Thoracic aorta (tissue), 2 donors: ENCODE measurements around the gene NHERF1. TPM values are rescaled to one million over a fixed set of nuclear protein-coding genes. Genes with fewer than 3 reads are reported as not detected.

Source experiments
- ATAC-seq: fragments of 150-250 bp; one replicate; pipeline ENCODE4 v1.8.0; 2017; ENCODE audit warnings: low read depth; ENCODE audit not compliant: insufficient number of reproducible peaks, low FRiP score
- DNase-seq: peaks from one replicate; pipeline ENCODE4 v3.0.0-alpha.2; 2020; ENCODE audit warnings: low spot score
- H3K27ac ChIP-seq, 2 donors: fragments of 200-600 bp; sonication (generic); 1 replicate in 1 of 2; 2 replicates in 1 of 2; pipeline ENCODE4 v1.5.1; 2016; ENCODE audit warnings: mild to moderate bottlenecking in 2 of 2, moderate library complexity in 2 of 2
- H3K27me3 ChIP-seq: fragments of 200-600 bp; sonication (generic); replicated peaks from 2 replicates; pipeline ENCODE4 v1.6.0; 2016; ENCODE audit warnings: mild to moderate bottlenecking; ENCODE audit not compliant: insufficient read depth
- H3K36me3 ChIP-seq: fragments of 200-600 bp; sonication (generic); one replicate; pipeline ENCODE4 v1.5.1; 2016
- H3K4me1 ChIP-seq, 2 donors: fragments of 200-600 bp; sonication (generic); 1 replicate in 1 of 2; 2 replicates in 1 of 2; pipeline versions ENCODE4 v1.5.1 to v1.6.0; 2016; ENCODE audit warnings: low read depth in 2 of 2, mild to moderate bottlenecking in 1 of 2; ENCODE audit not compliant: control insufficient read depth in 1 of 2
- H3K4me3 ChIP-seq: fragments of 200-600 bp; sonication (generic); 2 replicates; pipeline ENCODE4 v1.5.1; 2016; ENCODE audit warnings: mild to moderate bottlenecking
- H3K9me3 ChIP-seq: fragments of 200-600 bp; sonication (generic); 2 replicates; pipeline ENCODE4 v1.5.1; 2016
- CTCF ChIP-seq: fragments of 200-600 bp; sonication (generic); IDR thresholded peaks from one replicate; pipeline ENCODE4 v1.5.1; 2019; ENCODE audit warnings: antibody characterized with exemption
- total RNA-seq, 2 donors: library from RNA; depleted of rRNA; stranded (reverse); fragments of >200 nt; gene quantifications; one replicate each; pipeline versions ENCODE4 v1.1.0 to v1.2.3, GENCODE V29; 2016

Gene NHERF1
- total RNA-seq, 2 donors from 2014 or later, result 23.2 to 32.8 TPM

GRCh38 chr17:74803971-74804370, 55.5 kb downstream of the NHERF1 start:
- DNase-seq (no peak), ATAC-seq (no peak)
- no peak overlapping the region for H3K27ac ChIP-seq
- H3K4me3 ChIP-seq, result no peak overlapping the region
- H3K9me3 ChIP-seq, result no peaks in the 10 kb centered on the region
- H3K27me3 ChIP-seq, result no peaks in the 10 kb centered on the region
- no peak for TF ChIP-seq CTCF
- peaks cover 20% of the 10 kb centered on the region for H3K36me3 ChIP-seq
- H3K4me1 ChIP-seq, result no peaks in the 10 kb centered on the region

- ATAC-seq, result no peak
- Histone ChIP-seq H3K27me3 (no peaks in the 10 kb centered on the region), H3K4me3 (no peak overlapping the region), H3K9me3 (no peaks in the 10 kb centered on the region), H3K27ac (no peak overlapping the region), H3K4me1 (no peaks in the 10 kb centered on the region), H3K36me3 (peaks cover 15% of the 10 kb centered on the region)
- DNase-seq, result no peak
- TF ChIP-seq CTCF, result no peak
Measured at GRCh38 chr17:74804683-74805082, 56.3 kb downstream of the NHERF1 start.

- TF ChIP-seq CTCF, result no peak
- H3K36me3 ChIP-seq, result peaks cover 10% of the 10 kb centered on the region
- ATAC-seq, result no peak
Measured at GRCh38 chr17:74805591-74805991, 57.2 kb downstream of the NHERF1 start.

GRCh38 chr17:74806334-74806733, 57.9 kb downstream of the NHERF1 start:
- no peak overlapping the region for H3K27ac ChIP-seq
- no peaks in the 10 kb centered on the region for H3K4me1 ChIP-seq
- H3K36me3 ChIP-seq, result peaks cover 10% of the 10 kb centered on the region
- no peak for ATAC-seq
- no peaks in the 10 kb centered on the region for H3K27me3 ChIP-seq
- no peak for TF ChIP-seq CTCF
- DNase-seq, result no peak
- H3K4me3 ChIP-seq, result no peak overlapping the region
- no peaks in the 10 kb centered on the region for H3K9me3 ChIP-seq

More at GRCh38 chr17:74805591-74805991, 57.2 kb downstream of the NHERF1 start:
- no peaks in the 10 kb centered on the region for H3K4me1 ChIP-seq
- no peak overlapping the region for H3K27ac ChIP-seq
- no peaks in the 10 kb centered on the region for H3K9me3 ChIP-seq
- no peaks in the 10 kb centered on the region for H3K27me3 ChIP-seq
- no peak overlapping the region for H3K4me3 ChIP-seq
- no peak for DNase-seq

- H3K4me3 ChIP-seq, result no peak overlapping the region
- no peaks in the 10 kb centered on the region for H3K9me3 ChIP-seq
- H3K27ac ChIP-seq, result no peak overlapping the region
- no peak for TF ChIP-seq CTCF
- H3K27me3 ChIP-seq, result no peaks in the 10 kb centered on the region
- DNase-seq, result no peak
- peaks cover 4% of the 10 kb centered on the region for H3K36me3 ChIP-seq
- no peak for ATAC-seq
- peaks cover 0 to 5% of the 10 kb centered on the region in 2 donors for H3K4me1 ChIP-seq
Measured at GRCh38 chr17:74807441-74807840, 59.0 kb downstream of the NHERF1 start.
